K562 (cell line): ENCODE measurements around the gene ST3GAL5. TPM values are rescaled to one million over a fixed set of nuclear protein-coding genes. Genes with fewer than 3 reads are reported as not detected.

Source experiments
- KDM5B ChIP-seq: fragments of 200-600 bp; sonication (generic); IDR thresholded peaks from 2 replicates; pipeline ENCODE4 v1.6.1; 2012; ENCODE audit warnings: low read depth, mild to moderate bottlenecking, moderate library complexity, low read length, control low read depth, inconsistent platforms; ENCODE audit not compliant: insufficient replicate concordance
- MTA3 ChIP-seq: fragments of 450-650 bp; formaldehyde crosslinking; IDR thresholded peaks from 2 replicates; pipeline ENCODE4 v1.6.1; 2017; ENCODE audit warnings: mild to moderate bottlenecking, borderline replicate concordance
- POLR2AphosphoS2 ChIP-seq: IDR thresholded peaks from 2 replicates; pipeline ENCODE4 v1.6.1; 2012; ENCODE audit warnings: low read length, improper control_type of control experiment
- TAF7 ChIP-seq: fragments of 450-650 bp; IDR thresholded peaks from 2 replicates; pipeline ENCODE4 v1.6.1; 2016; ENCODE audit warnings: missing genetic modification characterization, missing compliant biosample characterization
- polyA plus RNA-seq, 8 experiments: library from polyadenylated mRNA; depleted of rRNA in 4 of 8; stranded (reverse) in 5 of 8; unstranded in 3 of 8; fragments of >200 nt; fragmentation: Nextera tagmentation in 2 of 8; fragmentation: Illumina TruSeq in 1 of 8; extraction: Ambion mirVana in 2 of 8; extraction: Trizol in 1 of 8; gene quantifications; 2 replicates each; pipeline versions ENCODE4 v1.2.1 to v1.2.3, GENCODE V29; 2011 to 2014; ENCODE audit warnings: inconsistent platforms in 1 of 8, missing spikeins in 1 of 8
- total RNA-seq, 7 experiments: library from RNA; depleted of rRNA in 6 of 7; stranded (reverse); fragments of >200 nt in 6 of 7; fragmentation: Illumina TruSeq in 2 of 7; extraction: Trizol in 2 of 7; gene quantifications; 2 replicates each; pipeline versions ENCODE4 v1.2.1 to v1.2.3, GENCODE V29; 2011 to 2021; ENCODE audit warnings: low replicate concordance in 1 of 7
- TF ChIP-seq, protein P1 (sequence below), 2 experiments: fragments of 450-650 bp; formaldehyde crosslinking in 1 of 2; IDR thresholded peaks; 2 replicates each; pipeline versions ENCODE4 v1.4.0 to v1.6.1; 2014 to 2020; ENCODE audit warnings: mild to moderate bottlenecking in 2 of 2, borderline replicate concordance in 1 of 2, low read depth in 1 of 2

ST3GAL5 gene
- total and polyA plus RNA-seq, 9 of the 15 experiments (the other 6 are each of a cell fraction or from before 2014, with no cell fraction given): 1.6 to 10.0 (median 4.2) TPM

- TF ChIP-seq, protein P1, sequence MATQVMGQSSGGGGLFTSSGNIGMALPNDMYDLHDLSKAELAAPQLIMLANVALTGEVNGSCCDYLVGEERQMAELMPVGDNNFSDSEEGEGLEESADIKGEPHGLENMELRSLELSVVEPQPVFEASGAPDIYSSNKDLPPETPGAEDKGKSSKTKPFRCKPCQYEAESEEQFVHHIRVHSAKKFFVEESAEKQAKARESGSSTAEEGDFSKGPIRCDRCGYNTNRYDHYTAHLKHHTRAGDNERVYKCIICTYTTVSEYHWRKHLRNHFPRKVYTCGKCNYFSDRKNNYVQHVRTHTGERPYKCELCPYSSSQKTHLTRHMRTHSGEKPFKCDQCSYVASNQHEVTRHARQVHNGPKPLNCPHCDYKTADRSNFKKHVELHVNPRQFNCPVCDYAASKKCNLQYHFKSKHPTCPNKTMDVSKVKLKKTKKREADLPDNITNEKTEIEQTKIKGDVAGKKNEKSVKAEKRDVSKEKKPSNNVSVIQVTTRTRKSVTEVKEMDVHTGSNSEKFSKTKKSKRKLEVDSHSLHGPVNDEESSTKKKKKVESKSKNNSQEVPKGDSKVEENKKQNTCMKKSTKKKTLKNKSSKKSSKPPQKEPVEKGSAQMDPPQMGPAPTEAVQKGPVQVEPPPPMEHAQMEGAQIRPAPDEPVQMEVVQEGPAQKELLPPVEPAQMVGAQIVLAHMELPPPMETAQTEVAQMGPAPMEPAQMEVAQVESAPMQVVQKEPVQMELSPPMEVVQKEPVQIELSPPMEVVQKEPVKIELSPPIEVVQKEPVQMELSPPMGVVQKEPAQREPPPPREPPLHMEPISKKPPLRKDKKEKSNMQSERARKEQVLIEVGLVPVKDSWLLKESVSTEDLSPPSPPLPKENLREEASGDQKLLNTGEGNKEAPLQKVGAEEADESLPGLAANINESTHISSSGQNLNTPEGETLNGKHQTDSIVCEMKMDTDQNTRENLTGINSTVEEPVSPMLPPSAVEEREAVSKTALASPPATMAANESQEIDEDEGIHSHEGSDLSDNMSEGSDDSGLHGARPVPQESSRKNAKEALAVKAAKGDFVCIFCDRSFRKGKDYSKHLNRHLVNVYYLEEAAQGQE (IDR thresholded peaks at IDR 0.05; ENCODE audit: borderline replicate concordance): no peak
- TF ChIP-seq, protein P1 (CRISPR knock-in tag; IDR thresholded peaks at IDR 0.05; ENCODE audit: low read depth): 0 out of 2 replicates have a peak, but pooled peaks have one; percentile 18
- TF ChIP-seq MTA3: no peak; the same call in 1 of the 2 replicates
- TF ChIP-seq TAF7 (tag): 0 out of 2 replicates have a peak, but pooled peaks have one; percentile 42
- no peak for TF ChIP-seq KDM5B
- TF ChIP-seq POLR2AphosphoS2: no peak
Observed at GRCh38 chr2:85828725-85829124, 60.1 kb downstream of the ST3GAL5 start (continued).
